ENCODE results near the gene SDK2. TPM values are rescaled to one million over a fixed set of nuclear protein-coding genes. Genes with fewer than 3 reads are reported as not detected.

SDK2 gene
- total and polyA plus RNA-seq, 9 of the 15 experiments (the other 6 are each of a cell fraction or from before 2014, with no cell fraction given): 0.04 TPM; not detected in 8

DNA sequence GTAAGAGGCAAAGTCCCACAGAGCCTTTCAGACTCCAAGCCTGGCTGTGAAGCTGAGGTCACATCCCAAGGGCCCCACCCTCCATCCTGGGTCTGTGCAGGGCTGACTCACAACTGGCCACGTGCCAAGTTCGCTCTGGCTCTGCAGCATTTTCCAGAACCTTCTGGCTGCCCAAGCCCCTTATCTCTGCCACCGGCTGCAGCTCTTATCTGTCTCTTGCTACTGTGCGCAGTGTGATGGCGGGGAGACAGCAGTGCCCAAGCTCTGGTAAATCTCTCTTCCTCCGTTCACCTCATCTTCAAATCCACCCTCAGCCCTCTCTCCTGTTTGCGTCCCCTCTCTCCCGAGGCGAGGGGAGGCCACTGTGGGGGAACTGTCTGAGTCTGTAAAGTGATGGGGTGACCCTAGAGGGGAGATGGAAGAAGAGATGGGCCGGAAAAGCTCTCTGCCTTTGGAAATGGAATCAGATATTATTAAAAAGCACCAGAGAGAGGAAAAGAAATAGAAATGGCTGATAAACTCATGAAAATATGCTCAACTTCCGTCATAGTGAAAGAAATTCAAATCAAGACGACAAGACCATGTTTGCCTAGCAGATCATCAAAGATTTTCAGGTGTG lies 169.8 kb downstream of the SDK2 start (continued):
- TF ChIP-seq, protein P1, sequence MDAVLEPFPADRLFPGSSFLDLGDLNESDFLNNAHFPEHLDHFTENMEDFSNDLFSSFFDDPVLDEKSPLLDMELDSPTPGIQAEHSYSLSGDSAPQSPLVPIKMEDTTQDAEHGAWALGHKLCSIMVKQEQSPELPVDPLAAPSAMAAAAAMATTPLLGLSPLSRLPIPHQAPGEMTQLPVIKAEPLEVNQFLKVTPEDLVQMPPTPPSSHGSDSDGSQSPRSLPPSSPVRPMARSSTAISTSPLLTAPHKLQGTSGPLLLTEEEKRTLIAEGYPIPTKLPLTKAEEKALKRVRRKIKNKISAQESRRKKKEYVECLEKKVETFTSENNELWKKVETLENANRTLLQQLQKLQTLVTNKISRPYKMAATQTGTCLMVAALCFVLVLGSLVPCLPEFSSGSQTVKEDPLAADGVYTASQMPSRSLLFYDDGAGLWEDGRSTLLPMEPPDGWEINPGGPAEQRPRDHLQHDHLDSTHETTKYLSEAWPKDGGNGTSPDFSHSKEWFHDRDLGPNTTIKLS (IDR thresholded peaks at IDR 0.05; ENCODE audit: borderline replicate concordance, low read depth): no peak
- TF ChIP-seq, protein P2, sequence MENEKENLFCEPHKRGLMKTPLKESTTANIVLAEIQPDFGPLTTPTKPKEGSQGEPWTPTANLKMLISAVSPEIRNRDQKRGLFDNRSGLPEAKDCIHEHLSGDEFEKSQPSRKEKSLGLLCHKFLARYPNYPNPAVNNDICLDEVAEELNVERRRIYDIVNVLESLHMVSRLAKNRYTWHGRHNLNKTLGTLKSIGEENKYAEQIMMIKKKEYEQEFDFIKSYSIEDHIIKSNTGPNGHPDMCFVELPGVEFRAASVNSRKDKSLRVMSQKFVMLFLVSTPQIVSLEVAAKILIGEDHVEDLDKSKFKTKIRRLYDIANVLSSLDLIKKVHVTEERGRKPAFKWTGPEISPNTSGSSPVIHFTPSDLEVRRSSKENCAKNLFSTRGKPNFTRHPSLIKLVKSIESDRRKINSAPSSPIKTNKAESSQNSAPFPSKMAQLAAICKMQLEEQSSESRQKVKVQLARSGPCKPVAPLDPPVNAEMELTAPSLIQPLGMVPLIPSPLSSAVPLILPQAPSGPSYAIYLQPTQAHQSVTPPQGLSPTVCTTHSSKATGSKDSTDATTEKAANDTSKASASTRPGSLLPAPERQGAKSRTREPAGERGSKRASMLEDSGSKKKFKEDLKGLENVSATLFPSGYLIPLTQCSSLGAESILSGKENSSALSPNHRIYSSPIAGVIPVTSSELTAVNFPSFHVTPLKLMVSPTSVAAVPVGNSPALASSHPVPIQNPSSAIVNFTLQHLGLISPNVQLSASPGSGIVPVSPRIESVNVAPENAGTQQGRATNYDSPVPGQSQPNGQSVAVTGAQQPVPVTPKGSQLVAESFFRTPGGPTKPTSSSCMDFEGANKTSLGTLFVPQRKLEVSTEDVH (IDR thresholded peaks at IDR 0.05; ENCODE audit: low read depth, partially characterized antibody): peak; percentile 91
- TF ChIP-seq, protein P3, sequence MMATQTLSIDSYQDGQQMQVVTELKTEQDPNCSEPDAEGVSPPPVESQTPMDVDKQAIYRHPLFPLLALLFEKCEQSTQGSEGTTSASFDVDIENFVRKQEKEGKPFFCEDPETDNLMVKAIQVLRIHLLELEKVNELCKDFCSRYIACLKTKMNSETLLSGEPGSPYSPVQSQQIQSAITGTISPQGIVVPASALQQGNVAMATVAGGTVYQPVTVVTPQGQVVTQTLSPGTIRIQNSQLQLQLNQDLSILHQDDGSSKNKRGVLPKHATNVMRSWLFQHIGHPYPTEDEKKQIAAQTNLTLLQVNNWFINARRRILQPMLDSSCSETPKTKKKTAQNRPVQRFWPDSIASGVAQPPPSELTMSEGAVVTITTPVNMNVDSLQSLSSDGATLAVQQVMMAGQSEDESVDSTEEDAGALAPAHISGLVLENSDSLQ (IDR thresholded peaks at IDR 0.05): peak; percentile 68
- TF ChIP-seq CCAR2 (IDR thresholded peaks at IDR 0.05; ENCODE audit: low read depth, low read length) (no peak), IFI16 (CRISPR knock-in tag; IDR thresholded peaks at IDR 0.05) (no peak), ZNF239 (CRISPR knock-in tag; IDR thresholded peaks at IDR 0.05) (0 out of 2 replicates have a peak, but pooled peaks have one; percentile 47), TCF3 (CRISPR knock-in tag; IDR thresholded peaks at IDR 0.05) (peak; percentile 98), TAL1 (IDR thresholded peaks at IDR 0.05) (peak; percentile 97)
- TF ChIP-seq, protein P4, sequence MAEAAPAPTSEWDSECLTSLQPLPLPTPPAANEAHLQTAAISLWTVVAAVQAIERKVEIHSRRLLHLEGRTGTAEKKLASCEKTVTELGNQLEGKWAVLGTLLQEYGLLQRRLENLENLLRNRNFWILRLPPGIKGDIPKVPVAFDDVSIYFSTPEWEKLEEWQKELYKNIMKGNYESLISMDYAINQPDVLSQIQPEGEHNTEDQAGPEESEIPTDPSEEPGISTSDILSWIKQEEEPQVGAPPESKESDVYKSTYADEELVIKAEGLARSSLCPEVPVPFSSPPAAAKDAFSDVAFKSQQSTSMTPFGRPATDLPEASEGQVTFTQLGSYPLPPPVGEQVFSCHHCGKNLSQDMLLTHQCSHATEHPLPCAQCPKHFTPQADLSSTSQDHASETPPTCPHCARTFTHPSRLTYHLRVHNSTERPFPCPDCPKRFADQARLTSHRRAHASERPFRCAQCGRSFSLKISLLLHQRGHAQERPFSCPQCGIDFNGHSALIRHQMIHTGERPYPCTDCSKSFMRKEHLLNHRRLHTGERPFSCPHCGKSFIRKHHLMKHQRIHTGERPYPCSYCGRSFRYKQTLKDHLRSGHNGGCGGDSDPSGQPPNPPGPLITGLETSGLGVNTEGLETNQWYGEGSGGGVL (CRISPR knock-in tag; IDR thresholded peaks at IDR 0.05): no peak
- TF ChIP-seq, protein P5, sequence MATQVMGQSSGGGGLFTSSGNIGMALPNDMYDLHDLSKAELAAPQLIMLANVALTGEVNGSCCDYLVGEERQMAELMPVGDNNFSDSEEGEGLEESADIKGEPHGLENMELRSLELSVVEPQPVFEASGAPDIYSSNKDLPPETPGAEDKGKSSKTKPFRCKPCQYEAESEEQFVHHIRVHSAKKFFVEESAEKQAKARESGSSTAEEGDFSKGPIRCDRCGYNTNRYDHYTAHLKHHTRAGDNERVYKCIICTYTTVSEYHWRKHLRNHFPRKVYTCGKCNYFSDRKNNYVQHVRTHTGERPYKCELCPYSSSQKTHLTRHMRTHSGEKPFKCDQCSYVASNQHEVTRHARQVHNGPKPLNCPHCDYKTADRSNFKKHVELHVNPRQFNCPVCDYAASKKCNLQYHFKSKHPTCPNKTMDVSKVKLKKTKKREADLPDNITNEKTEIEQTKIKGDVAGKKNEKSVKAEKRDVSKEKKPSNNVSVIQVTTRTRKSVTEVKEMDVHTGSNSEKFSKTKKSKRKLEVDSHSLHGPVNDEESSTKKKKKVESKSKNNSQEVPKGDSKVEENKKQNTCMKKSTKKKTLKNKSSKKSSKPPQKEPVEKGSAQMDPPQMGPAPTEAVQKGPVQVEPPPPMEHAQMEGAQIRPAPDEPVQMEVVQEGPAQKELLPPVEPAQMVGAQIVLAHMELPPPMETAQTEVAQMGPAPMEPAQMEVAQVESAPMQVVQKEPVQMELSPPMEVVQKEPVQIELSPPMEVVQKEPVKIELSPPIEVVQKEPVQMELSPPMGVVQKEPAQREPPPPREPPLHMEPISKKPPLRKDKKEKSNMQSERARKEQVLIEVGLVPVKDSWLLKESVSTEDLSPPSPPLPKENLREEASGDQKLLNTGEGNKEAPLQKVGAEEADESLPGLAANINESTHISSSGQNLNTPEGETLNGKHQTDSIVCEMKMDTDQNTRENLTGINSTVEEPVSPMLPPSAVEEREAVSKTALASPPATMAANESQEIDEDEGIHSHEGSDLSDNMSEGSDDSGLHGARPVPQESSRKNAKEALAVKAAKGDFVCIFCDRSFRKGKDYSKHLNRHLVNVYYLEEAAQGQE (IDR thresholded peaks at IDR 0.05; ENCODE audit: borderline replicate concordance): peak; percentile 87
- TF ChIP-seq, protein P5 (CRISPR knock-in tag; IDR thresholded peaks at IDR 0.05; ENCODE audit: low read depth): no peak

Measured in K562 (cell line).